Left lobe of liver (tissue), 2 donors: ENCODE results near the gene TUBB3. TPM values are rescaled to one million over a fixed set of nuclear protein-coding genes. Genes with fewer than 3 reads are reported as not detected.
"Not testable (repeated sequence)": the region's sequence is repeated elsewhere in the genome, so short reads cannot be mapped to it uniquely, and the experiment has no call there.

Experiments
- ATAC-seq: fragments of 200-7000 bp; cut with Tn5 transposase; one replicate; pipeline ENCODE4 v1.9.1; 2020; ENCODE audit warnings: mild to moderate bottlenecking, moderate library complexity
- DNase-seq: peaks from one replicate; pipeline ENCODE4 v3.0.0-alpha.2; 2020; ENCODE audit warnings: low spot score
- total RNA-seq: library from RNA; stranded (reverse); gene quantifications from one replicate; pipeline ENCODE4 v1.2.1, GENCODE V29; 2021
- donor health status: DM: no; HTN: no; CAD: no; lungs with moderate emphysema.
- donor health status: DM: no; HTN: yes; CAD: no.

Gene TUBB3
- total RNA-seq, 1 donor from 2014 or later: 0.40 TPM

GRCh38 chr16:89962754-89963498 lies 39.8 kb downstream of the TUBB3 start:
- no peak for DNase-seq
- no peak for ATAC-seq

GRCh38 chr16:89964201-89964600 lies 41.1 kb downstream of the TUBB3 start:
- ATAC-seq (no peak), DNase-seq (no peak)

GRCh38 chr16:89965447-89966225 lies 42.5 kb downstream of the TUBB3 start:
- DNase-seq (no peak), ATAC-seq (no peak)

- ATAC-seq: no peak
- no peak for DNase-seq
Observed at GRCh38 chr16:89966756-89967155, 43.6 kb downstream of the TUBB3 start.

GRCh38 chr16:89967436-89967835 lies 44.3 kb downstream of the TUBB3 start:
- not testable (repeated sequence) for ATAC-seq, DNase-seq

- not testable (repeated sequence) for ATAC-seq, DNase-seq
Observed at GRCh38 chr16:89968074-89968473, 44.9 kb downstream of the TUBB3 start.

GRCh38 chr16:89969741-89970410 lies 46.7 kb downstream of the TUBB3 start:
- ATAC-seq: no peak

GRCh38 chr16:89971495-89972243 lies 48.5 kb downstream of the TUBB3 start:
- DNase-seq (no peak), ATAC-seq (peak; percentile 45)

More at GRCh38 chr16:89969741-89970410, 46.7 kb downstream of the TUBB3 start:
- no peak for DNase-seq

- peak; percentile 89 for ATAC-seq
- peak; percentile 95 for DNase-seq
Observed at GRCh38 chr16:89972244-89973234, 49.4 kb downstream of the TUBB3 start.

GRCh38 chr16:89973235-89973634 lies 50.1 kb downstream of the TUBB3 start:
- ATAC-seq: no peak

GRCh38 chr16:89973654-89974335 lies 50.7 kb downstream of the TUBB3 start:
- no peak for DNase-seq
- peak; percentile 57 for ATAC-seq

More at GRCh38 chr16:89973235-89973634, 50.1 kb downstream of the TUBB3 start:
- DNase-seq: no peak

GRCh38 chr16:89974870-89975269 lies 51.7 kb downstream of the TUBB3 start:
- DNase-seq (no peak), ATAC-seq (no peak)

GRCh38 chr16:89981414-89981813 lies 58.3 kb downstream of the TUBB3 start:
- no peak for ATAC-seq
- no peak for DNase-seq

GRCh38 chr16:89982318-89982717 lies 59.2 kb downstream of the TUBB3 start:
- ATAC-seq (no peak), DNase-seq (no peak)

- DNase-seq (no peak), ATAC-seq (no peak)
Observed at GRCh38 chr16:89983536-89983935, 60.4 kb downstream of the TUBB3 start.

- no peak for DNase-seq
- ATAC-seq: no peak
Observed at GRCh38 chr16:89984216-89984615, 61.1 kb downstream of the TUBB3 start.

- ATAC-seq (no peak), DNase-seq (no peak)
Observed at GRCh38 chr16:89985219-89985618, 62.1 kb downstream of the TUBB3 start.
